Muscle of back (tissue), 13 donors: ENCODE measurements around the gene RND2. TPM values are rescaled to one million over a fixed set of nuclear protein-coding genes. Genes with fewer than 3 reads are reported as not detected.
"Not testable (repeated sequence)": the region's sequence is repeated elsewhere in the genome, so short reads cannot be mapped to it uniquely, and the experiment has no call there.

ENCODE experiments used
- DNase-seq, 3 donors: peaks; one replicate each; pipeline versions ENCODE4 v3.0.0 to v3.0.0-alpha.2; 2013
- long read RNA-seq, 9 donors: transcript quantifications; one replicate each; lab custom pipeline, GENCODE V29; 2026
- polyA plus RNA-seq, 10 donors: library from polyadenylated mRNA; unstranded; fragments of 120-200 nt; gene quantifications; one replicate each; pipeline ENCODE4 v1.2.1, GENCODE V29; 2013; ENCODE audit not compliant: insufficient read length in 10 of 10

The RND2 gene
- 1 to 10 TPM in 5 of 10 donors, under 1 TPM in 5; 0.47 to 1.3 (median 0.93) TPM for polyA plus RNA-seq
- long read RNA-seq, donor 1: 0 reads
- long read RNA-seq, donor 2: 0 reads
- long read RNA-seq, donor 3: 0 reads
- long read RNA-seq, donor 4: 0 reads
- long read RNA-seq, donor 5: 0 reads
- long read RNA-seq, donor 6, full-length matches to known transcripts: 1 of 1 reads
- long read RNA-seq, donor 6, partial matches to known transcripts: 0 of 1 reads
- long read RNA-seq, donor 6, other reads (novel, unspliced or antisense): 0 of 1 reads
- long read RNA-seq, donor 7: 0 reads
- long read RNA-seq, donor 8, full-length matches to known transcripts: 1 of 1 reads
- long read RNA-seq, donor 8, partial matches to known transcripts: 0 of 1 reads
- long read RNA-seq, donor 8, other reads (novel, unspliced or antisense): 0 of 1 reads
- long read RNA-seq, donor 9: 0 reads

- peak; percentile 93 to 97 (median 93) for DNase-seq
Observed at GRCh38 chr17:43024407-43025289, at the start of gene RND2. Gene RND2 (plus strand): TSS chr17:43025231. CDS start chr17:43025348, 117 bp downstream.

DNA sequence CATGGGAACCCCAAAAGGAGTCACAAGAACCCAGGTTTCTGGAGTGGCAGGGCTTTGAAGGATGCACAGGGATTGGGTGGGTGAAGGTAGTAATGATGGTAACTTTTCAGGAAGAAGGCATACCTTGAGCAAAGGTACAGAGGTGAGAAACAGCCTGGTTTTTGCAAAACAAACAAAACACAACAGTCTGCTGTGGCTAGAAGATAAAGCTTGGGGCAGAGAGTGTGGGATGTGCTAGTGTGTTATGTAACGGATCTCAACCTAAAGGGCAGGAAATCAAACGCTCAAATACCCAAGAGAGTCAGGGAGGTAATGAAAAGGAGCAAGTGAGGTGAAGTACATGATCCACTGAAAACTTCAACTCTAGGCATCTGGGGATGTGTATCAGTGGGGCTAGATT is 49.8 kb upstream of the RND2 start:
- no peak for DNase-seq

DNA sequence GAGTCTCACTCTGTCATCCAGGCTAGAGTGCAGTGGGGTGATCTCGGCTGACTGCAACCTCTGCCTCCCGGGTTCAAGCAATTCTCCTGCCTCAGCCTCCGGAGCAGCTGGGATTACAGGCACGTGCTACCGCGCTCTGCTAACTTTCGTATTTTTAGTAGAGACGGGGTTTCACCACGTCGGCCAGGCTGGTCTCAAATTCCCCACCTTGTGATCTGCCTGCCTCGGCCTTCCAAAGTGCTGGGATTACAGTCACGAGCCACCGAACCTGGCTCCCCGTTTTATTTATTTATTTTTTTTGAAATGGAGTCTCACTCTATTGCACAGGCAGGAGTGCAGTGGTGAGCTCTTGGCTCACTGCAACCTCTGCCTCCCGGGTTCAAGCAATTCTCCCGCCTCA is 49.3 kb upstream of the RND2 start:
- DNase-seq: not testable (repeated sequence)

- peak; percentile 58 to 77 (median 73) for DNase-seq
Observed at GRCh38 chr17:42979511-42980273, 45.3 kb upstream of the RND2 start, which contains the start of gene PTGES3L. Gene PTGES3L (minus strand): TSS chr17:42980080. CDS start chr17:42980053, 27 bp downstream.

DNA sequence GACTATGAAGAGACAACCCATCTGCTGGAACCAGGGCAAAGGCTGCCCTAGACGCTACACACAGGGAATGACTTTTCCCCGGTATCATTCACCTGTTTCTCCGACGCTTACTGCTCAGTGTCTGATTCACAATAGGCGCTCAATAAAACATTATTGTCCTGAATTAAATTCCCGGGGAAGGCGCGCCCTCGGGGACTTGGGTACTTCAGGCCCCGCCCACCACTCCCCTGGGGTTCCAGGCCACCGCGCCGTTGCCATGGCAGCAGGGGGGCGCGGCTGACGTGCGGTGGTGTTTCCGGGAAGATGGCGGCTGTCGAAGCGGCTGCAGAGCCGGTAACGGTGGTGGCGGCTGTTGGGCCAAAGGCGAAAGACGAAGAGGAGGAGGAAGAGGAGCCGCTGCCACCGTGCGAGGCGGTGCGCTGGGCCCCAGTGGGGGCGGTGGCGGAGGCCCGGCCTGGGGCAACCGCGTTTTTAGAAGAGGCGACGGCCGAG is 44.7 kb upstream of the RND2 start, which contains the start of gene RUNDC1:
Gene RUNDC1, plus strand, starts transcription at position 292 of the 492 bp plus-strand sequence. Its CDS starts 12 bp downstream, at position 304.
- DNase-seq: peak; percentile 79 to 93 (median 92)

- peak in 2 of 3 donors; percentile 23 to 59 for DNase-seq
Observed at GRCh38 chr17:42980766-42981397, 44.1 kb upstream of the RND2 start.

GRCh38 chr17:42982266-42982665 is 42.8 kb upstream of the RND2 start:
- no peak for DNase-seq

DNA sequence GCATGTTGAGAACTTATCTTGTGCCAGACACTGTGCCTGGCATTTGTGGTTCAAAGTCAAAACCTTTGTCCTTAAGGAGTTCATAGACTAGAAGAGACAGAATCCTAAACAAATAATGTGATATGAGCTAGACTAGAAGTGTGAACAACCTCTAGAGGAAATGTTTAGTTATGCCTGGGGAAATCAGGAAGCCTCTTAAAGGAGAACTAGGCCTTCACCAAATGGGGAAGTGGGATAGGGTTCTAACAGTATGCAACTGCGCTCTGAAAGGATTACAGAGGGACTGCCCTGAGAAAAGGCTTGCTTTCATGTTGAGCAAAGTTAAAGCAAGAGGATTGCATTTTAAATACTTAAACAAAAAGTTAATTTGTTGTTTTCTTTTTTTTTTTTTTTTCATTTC is 39.8 kb upstream of the RND2 start:
- DNase-seq: no peak

DNA sequence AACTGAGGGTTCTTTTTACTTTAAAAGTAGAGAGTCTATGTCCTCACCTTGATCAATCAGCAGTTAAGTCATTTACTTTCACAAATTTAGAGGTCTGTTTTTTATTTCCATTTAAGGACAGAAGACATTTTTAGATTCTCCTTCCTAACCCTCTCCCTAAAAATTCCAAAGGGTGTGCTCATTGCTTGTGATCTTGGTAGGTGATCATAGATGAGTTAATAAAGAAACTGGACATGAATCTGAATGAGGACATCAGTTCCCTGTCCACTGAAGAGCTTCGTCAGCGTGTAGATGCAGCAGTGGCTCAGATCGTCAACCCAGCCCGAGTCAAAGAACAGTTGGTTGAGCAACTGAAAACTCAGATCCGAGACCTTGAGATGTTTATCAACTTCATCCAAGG is 35.9 kb upstream of the RND2 start:
- DNase-seq: no peak

- DNase-seq: no peak
Observed at GRCh38 chr17:42989726-42990652, 35.0 kb upstream of the RND2 start.

- no peak for DNase-seq
Observed at GRCh38 chr17:42991471-42991870, 33.6 kb upstream of the RND2 start.

- DNase-seq: no peak
Observed at GRCh38 chr17:42992872-42993271, 32.2 kb upstream of the RND2 start.

DNA sequence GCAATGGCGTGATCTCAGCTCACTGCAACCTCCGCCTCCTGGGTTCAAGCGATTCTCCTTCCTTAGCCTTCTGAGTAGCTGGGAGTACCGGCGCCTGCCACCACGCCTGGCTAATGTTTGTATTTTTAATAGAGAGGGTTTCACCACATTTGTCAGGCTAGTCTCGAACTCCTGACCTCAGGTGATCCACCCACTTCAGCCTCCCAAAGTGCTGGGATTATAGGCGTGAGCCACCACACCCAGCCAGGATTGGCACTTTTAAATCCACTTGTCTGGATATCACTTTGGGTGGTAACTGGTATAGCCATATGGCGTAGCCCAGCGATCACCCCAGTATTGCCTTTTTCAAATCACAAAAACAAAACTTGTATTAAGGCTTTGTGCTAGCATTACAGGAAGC is 31.1 kb upstream of the RND2 start:
- DNase-seq: not testable (repeated sequence)

DNA sequence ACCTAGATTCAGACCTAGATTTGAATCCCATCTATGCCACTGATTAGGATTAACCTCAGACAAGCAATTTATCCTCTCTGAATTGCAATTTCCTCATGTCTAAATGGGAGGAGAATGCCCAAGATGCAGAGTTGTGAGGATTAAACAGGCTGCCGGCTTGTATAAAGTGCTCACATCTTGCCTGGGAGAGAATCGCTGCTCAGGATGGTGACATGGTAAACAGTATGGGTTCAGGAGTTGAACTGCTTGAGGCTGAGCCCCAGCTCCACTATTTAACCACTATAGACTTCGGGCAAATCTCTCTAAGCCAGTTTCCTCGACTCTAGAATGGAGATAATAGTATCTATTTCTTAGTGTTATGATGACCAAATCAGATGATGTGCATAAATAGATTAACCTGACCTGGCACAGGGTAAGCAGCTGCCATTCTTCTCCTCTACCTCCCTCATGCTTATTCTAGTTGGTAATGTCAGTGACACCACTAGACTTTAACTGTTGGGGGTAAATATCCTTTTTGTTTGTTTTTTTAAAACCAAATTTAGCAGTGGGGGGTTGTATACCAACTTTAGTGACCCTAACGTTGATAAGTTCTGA is 27.5 kb upstream of the RND2 start:
- DNase-seq: no peak

- DNase-seq: peak; percentile 100
Observed at GRCh38 chr17:42997984-42998938, 26.8 kb upstream of the RND2 start, which contains the start of gene RPL27. Gene RPL27 (plus strand): TSS chr17:42998419. CDS start chr17:42998751, 332 bp downstream.

DNA sequence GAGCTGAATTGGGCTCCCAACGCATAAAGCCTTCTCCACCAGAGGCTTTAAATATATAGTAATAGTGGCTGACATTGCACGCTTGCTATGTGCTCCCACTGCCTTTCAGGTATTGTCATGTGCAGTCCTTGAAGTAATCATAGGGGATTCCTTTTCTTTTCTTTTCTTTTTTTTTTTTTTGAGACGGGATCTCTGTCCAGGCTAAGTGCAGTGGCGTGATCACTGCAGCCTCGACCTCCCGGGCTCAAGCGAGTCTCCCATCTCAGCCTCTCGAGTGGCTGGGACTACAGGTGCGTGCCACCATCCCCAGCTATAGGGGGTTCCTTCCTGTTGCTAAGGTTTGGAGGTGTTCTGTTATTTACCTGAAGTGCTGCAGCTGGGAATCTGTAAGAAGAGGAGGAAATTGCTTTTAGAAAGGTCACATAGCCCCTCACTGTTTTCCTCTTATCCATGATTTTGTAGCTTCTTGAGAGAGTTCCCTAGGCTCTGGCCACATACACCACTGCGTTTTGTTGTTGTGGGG is 26.0 kb upstream of the RND2 start:
- no peak for DNase-seq

GRCh38 chr17:43000894-43001293 is 24.1 kb upstream of the RND2 start:
- not testable (repeated sequence) for DNase-seq
